Measurements from ENCODE around the gene VARS1.
"Not testable (repeated sequence)": the region's sequence is repeated elsewhere in the genome, so short reads cannot be mapped to it uniquely, and the experiment has no call there.

The VARS1 gene

GRCh38 chr6:31794866-31795615 is 511 bp downstream of the VARS1 start:
- in situ Hi-C loops (cut with MboI; ENCODE audit: low sequenced_read_pairs), result no loop called here

DNA sequence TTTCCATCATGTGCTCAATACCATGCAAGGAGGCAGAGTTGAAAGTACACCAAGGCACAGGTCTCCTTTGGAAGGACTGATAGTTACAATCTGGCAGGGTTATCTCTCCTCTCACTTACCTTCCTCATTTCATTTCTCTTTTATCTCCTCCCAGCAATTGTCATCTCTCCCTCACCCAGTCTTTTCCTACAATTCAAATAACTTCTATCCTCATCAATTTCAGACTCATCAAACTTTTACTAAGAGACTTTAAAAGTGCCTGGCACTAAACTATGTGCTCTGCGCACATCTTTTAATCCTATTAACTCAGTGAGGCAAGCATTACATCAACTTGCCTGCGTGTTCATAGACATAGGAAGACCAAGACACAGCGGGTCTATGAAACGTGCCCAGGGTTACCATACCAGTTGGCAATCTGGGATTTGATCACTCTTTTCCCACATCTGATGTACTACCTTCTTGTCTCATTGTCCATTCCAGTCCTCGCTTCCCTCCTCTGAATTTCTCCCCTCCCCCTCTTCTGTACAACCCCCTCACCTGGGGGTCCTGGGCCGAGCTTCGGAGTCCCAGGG is 1.2 kb downstream of the VARS1 start:
- in situ Hi-C loops (cut with MboI; ENCODE audit: low sequenced_read_pairs), result no loop called here

DNA sequence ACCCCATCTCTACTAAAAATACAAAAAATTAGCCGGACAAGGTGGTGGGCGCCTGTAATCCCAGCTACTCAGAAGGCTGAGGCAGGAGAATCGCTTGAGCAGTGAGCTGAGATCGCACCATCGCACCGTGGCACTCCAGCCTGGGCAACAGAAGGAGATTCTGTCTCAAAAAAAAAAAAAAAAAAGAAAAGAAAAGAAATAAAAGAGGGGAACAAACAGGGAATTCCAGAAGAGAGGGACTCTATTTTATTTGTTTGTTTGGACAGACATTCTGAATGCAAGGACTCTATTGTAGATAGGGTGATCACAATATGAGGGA is 1.7 kb downstream of the VARS1 start:
- in situ Hi-C loops (cut with MboI; ENCODE audit: low sequenced_read_pairs), result not testable (repeated sequence)

GRCh38 chr6:31792761-31793171 is 2.8 kb downstream of the VARS1 start:
- in situ Hi-C loops (cut with MboI; ENCODE audit: low sequenced_read_pairs), result no loop called here

DNA sequence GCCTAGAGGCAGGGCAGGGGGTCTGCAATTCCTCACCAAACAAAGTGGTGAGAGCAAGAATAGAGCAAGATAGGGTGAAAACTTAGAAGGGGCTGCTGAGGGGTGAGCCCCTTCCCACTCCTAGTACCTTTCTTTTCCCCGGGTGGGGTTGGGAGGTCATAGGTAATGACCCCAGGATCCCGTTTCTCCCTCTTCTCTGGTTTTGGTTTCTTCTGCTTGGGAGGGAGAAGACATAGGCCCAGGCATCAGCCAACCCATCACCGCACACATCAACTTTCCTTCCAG is 3.5 kb downstream of the VARS1 start:
- in situ Hi-C loops (cut with MboI; ENCODE audit: low sequenced_read_pairs), result no loop called here

GRCh38 chr6:31791324-31792089 is 4.0 kb downstream of the VARS1 start:
- in situ Hi-C loops (cut with MboI; ENCODE audit: low sequenced_read_pairs), result no loop called here

GRCh38 chr6:31785475-31785874 is 10.1 kb downstream of the VARS1 start:
- in situ Hi-C loops (cut with MboI; ENCODE audit: low sequenced_read_pairs), result no loop called here

GRCh38 chr6:31784098-31784925 is 11.2 kb downstream of the VARS1 start:
- in situ Hi-C loops (cut with MboI; ENCODE audit: low sequenced_read_pairs), result no loop called here

- in situ Hi-C loops (cut with MboI; ENCODE audit: low sequenced_read_pairs), result no loop called here
These were observed 13.3 kb downstream of the VARS1 start for GRCh38 chr6:31782126-31782855.

- in situ Hi-C loops (cut with MboI; ENCODE audit: low sequenced_read_pairs), result no loop called here
These were observed 14.1 kb downstream of the VARS1 start for GRCh38 chr6:31781244-31782125.

- in situ Hi-C loops (cut with MboI; ENCODE audit: low sequenced_read_pairs), result no loop called here
These were observed 14.9 kb downstream of the VARS1 start for GRCh38 chr6:31780507-31781243.

DNA sequence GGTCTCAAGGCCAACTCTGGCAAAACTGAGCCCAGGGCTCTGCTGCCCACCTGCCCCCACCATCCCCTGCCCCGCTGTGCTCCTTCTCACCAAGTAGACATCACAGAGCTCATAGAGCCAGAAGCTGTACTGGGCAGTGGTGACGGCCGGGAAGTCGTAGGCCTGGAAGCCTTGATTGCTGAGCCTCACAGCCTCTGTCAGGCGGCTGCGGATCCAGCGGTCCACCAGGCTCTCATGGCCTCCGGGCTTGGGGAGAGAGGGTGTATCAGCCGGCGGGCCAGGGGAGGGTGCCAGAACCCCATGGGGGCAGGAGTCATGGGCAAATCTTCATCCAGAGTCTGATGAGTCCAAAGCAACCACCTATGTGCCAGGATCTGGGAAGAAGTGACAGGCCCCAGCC is 15.6 kb downstream of the VARS1 start:
- in situ Hi-C loops (cut with MboI; ENCODE audit: low sequenced_read_pairs), result no loop called here

- in situ Hi-C loops (cut with MboI; ENCODE audit: low sequenced_read_pairs), result no loop called here
These were observed 16.3 kb downstream of the VARS1 start for GRCh38 chr6:31778999-31779885.

DNA sequence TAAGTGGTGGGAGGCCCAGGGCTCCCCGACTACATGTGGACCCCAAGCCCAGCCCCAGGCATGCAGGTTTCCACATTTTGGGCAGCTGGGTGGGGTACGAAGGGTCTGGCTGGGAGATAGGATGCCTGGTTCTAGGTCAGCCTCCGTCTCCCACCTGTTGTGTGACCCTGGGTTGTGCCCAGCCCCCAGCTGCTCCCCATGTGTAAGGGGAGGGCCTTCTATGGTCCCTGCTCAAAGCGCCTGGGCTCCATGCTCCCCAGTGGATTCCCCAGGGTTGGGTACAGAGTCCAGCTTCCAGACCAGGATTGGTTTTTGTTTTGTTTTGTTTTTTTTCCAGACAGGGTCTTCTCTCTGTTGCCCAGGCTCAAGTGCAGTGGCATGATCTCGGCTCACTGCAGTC is 17.4 kb downstream of the VARS1 start:
- in situ Hi-C loops (cut with MboI; ENCODE audit: low sequenced_read_pairs), result no loop called here

- in situ Hi-C loops (cut with MboI; ENCODE audit: low sequenced_read_pairs), result no loop called here
These were observed 17.9 kb downstream of the VARS1 start for GRCh38 chr6:31777667-31778050.

- in situ Hi-C loops (cut with MboI; ENCODE audit: low sequenced_read_pairs), result no loop called here
These were observed 18.4 kb downstream of the VARS1 start, which contains the start of gene VWA7 for GRCh38 chr6:31776989-31777666. VWA7 (minus strand) TSS chr6:31777328; CDS start chr6:31776779, 549 bp downstream.

GRCh38 chr6:31776485-31776988 is 19.0 kb downstream of the VARS1 start:
- in situ Hi-C loops (cut with MboI; ENCODE audit: low sequenced_read_pairs), result no loop called here

Data from hTERT RPE-1 (cell line).